ENCODE data around the gene IKZF3.
"Not testable (repeated sequence)": the region's sequence is repeated elsewhere in the genome, so short reads cannot be mapped to it uniquely, and the experiment has no call there.

The IKZF3 gene

GRCh38 chr17:39867880-39868553 is 3.9 kb upstream of the IKZF3 start, which contains the start of gene ZPBP2:
Gene ZPBP2 (plus strand): TSS chr17:39868202. CDS start chr17:39868355, 153 bp downstream.
- Mint-ChIP-seq H3K4me1 (peaks cover 42% of the 10 kb centered on the region), H3K27ac (peak within 1 kb of the TSS; percentile 96), H3K9me3 (peaks cover 5% of the 10 kb centered on the region), H3K27me3 (no peaks in the 10 kb centered on the region), H3K4me3 (peak within 1 kb of the TSS; percentile 72), H3K36me3 (peaks cover 2% of the 10 kb centered on the region)

GRCh38 chr17:39867084-39867879 is 3.2 kb upstream of the IKZF3 start:
- peak overlapping the region; percentile 72 for H3K4me3 Mint-ChIP-seq
- H3K9me3 Mint-ChIP-seq: peaks cover 5% of the 10 kb centered on the region
- H3K27ac Mint-ChIP-seq: peak overlapping the region; percentile 96
- no peaks in the 10 kb centered on the region for H3K27me3 Mint-ChIP-seq
- H3K36me3 Mint-ChIP-seq: peaks cover 2% of the 10 kb centered on the region
- H3K4me1 Mint-ChIP-seq: peaks cover 42% of the 10 kb centered on the region

- Mint-ChIP-seq H3K36me3 (peaks cover 2% of the 10 kb centered on the region), H3K4me1 (peaks cover 47% of the 10 kb centered on the region), H3K27ac (peak overlapping the region; percentile 98)
These were observed 2.1 kb upstream of the IKZF3 start for GRCh38 chr17:39866013-39866730.

GRCh38 chr17:39863244-39863917 is 731 bp downstream of the IKZF3 start:
- Mint-ChIP-seq H3K27ac (peak overlapping the region; percentile 98), H3K4me3 (peak overlapping the region; percentile 93), H3K9me3 (peaks cover 5% of the 10 kb centered on the region), H3K36me3 (peaks cover 4% of the 10 kb centered on the region), H3K27me3 (no peaks in the 10 kb centered on the region), H3K4me1 (peaks cover 64% of the 10 kb centered on the region)

More at GRCh38 chr17:39866013-39866730, 2.1 kb upstream of the IKZF3 start:
- Mint-ChIP-seq H3K9me3 (peaks cover 5% of the 10 kb centered on the region), H3K27me3 (no peaks in the 10 kb centered on the region), H3K4me3 (peak overlapping the region; percentile 93)

GRCh38 chr17:39861235-39861634 is 2.9 kb downstream of the IKZF3 start:
- H3K27ac Mint-ChIP-seq: peak overlapping the region; percentile 57

GRCh38 chr17:39855911-39856649 is 8.0 kb downstream of the IKZF3 start:
- not testable (repeated sequence) for H3K36me3 Mint-ChIP-seq, H3K27me3 Mint-ChIP-seq, H3K4me3 Mint-ChIP-seq, H3K27ac Mint-ChIP-seq, H3K9me3 Mint-ChIP-seq
- peaks cover 74% of the 10 kb centered on the region for H3K4me1 Mint-ChIP-seq

More at GRCh38 chr17:39861235-39861634, 2.9 kb downstream of the IKZF3 start:
- Mint-ChIP-seq H3K9me3 (peaks cover 2% of the 10 kb centered on the region), H3K27me3 (no peaks in the 10 kb centered on the region), H3K36me3 (peaks cover 4% of the 10 kb centered on the region), H3K4me1 (peaks cover 63% of the 10 kb centered on the region), H3K4me3 (peak overlapping the region; percentile 93)

GRCh38 chr17:39854909-39855308 is 9.2 kb downstream of the IKZF3 start:
- Mint-ChIP-seq H3K36me3 (peaks cover 7% of the 10 kb centered on the region), H3K27me3 (no peaks in the 10 kb centered on the region), H3K27ac (peak overlapping the region; percentile 38), H3K4me3 (peak overlapping the region; percentile 6), H3K4me1 (peaks cover 66% of the 10 kb centered on the region), H3K9me3 (no peaks in the 10 kb centered on the region)

GRCh38 chr17:39852239-39852638 is 11.9 kb downstream of the IKZF3 start:
- no peaks in the 10 kb centered on the region for H3K9me3 Mint-ChIP-seq
- H3K27me3 Mint-ChIP-seq: no peaks in the 10 kb centered on the region
- peaks cover 71% of the 10 kb centered on the region for H3K4me1 Mint-ChIP-seq
- peak overlapping the region; percentile 31 for H3K4me3 Mint-ChIP-seq
- H3K27ac Mint-ChIP-seq: peak overlapping the region; percentile 43
- H3K36me3 Mint-ChIP-seq: peaks cover 6% of the 10 kb centered on the region

GRCh38 chr17:39850186-39850585 is 13.9 kb downstream of the IKZF3 start:
- H3K27ac Mint-ChIP-seq, H3K27me3 Mint-ChIP-seq, H3K9me3 Mint-ChIP-seq, H3K4me3 Mint-ChIP-seq: not testable (repeated sequence)
- H3K4me1 Mint-ChIP-seq: peaks cover 79% of the 10 kb centered on the region
- H3K36me3 Mint-ChIP-seq: peaks cover 10% of the 10 kb centered on the region

- Mint-ChIP-seq H3K9me3 (no peaks in the 10 kb centered on the region), H3K27ac (peak overlapping the region; percentile 57), H3K36me3 (peaks cover 7% of the 10 kb centered on the region), H3K4me1 (peaks cover 81% of the 10 kb centered on the region), H3K4me3 (peak overlapping the region; percentile 45), H3K27me3 (no peaks in the 10 kb centered on the region)
These were observed 15.5 kb downstream of the IKZF3 start for GRCh38 chr17:39848600-39848999.

GRCh38 chr17:39846205-39846604 is 17.9 kb downstream of the IKZF3 start:
- H3K27ac Mint-ChIP-seq: peak overlapping the region; percentile 87
- peak overlapping the region; percentile 33 for H3K4me3 Mint-ChIP-seq
- H3K27me3 Mint-ChIP-seq: no peaks in the 10 kb centered on the region
- peaks cover 10% of the 10 kb centered on the region for H3K36me3 Mint-ChIP-seq
- peaks cover 83% of the 10 kb centered on the region for H3K4me1 Mint-ChIP-seq
- no peaks in the 10 kb centered on the region for H3K9me3 Mint-ChIP-seq

- H3K9me3 Mint-ChIP-seq: no peaks in the 10 kb centered on the region
- H3K27ac Mint-ChIP-seq: peak overlapping the region; percentile 55
- peak overlapping the region; percentile 11 for H3K4me3 Mint-ChIP-seq
- no peaks in the 10 kb centered on the region for H3K27me3 Mint-ChIP-seq
- peaks cover 16% of the 10 kb centered on the region for H3K36me3 Mint-ChIP-seq
- H3K4me1 Mint-ChIP-seq: peaks cover 90% of the 10 kb centered on the region
These were observed 18.9 kb downstream of the IKZF3 start for GRCh38 chr17:39845052-39845846.

- H3K27ac Mint-ChIP-seq: peak overlapping the region; percentile 71
- H3K4me1 Mint-ChIP-seq: peaks cover 73% of the 10 kb centered on the region
- no peaks in the 10 kb centered on the region for H3K27me3 Mint-ChIP-seq
- peaks cover 33% of the 10 kb centered on the region for H3K36me3 Mint-ChIP-seq
- peaks cover 13% of the 10 kb centered on the region for H3K9me3 Mint-ChIP-seq
- H3K4me3 Mint-ChIP-seq: peak overlapping the region; percentile 45
These were observed 22.9 kb downstream of the IKZF3 start for GRCh38 chr17:39841134-39841683.

GRCh38 chr17:39838784-39839183 is 25.3 kb downstream of the IKZF3 start:
- Mint-ChIP-seq H3K4me3 (no peak overlapping the region), H3K36me3 (peaks cover 44% of the 10 kb centered on the region), H3K27me3 (no peaks in the 10 kb centered on the region), H3K9me3 (peaks cover 13% of the 10 kb centered on the region), H3K27ac (peak overlapping the region; percentile 92), H3K4me1 (peaks cover 71% of the 10 kb centered on the region)
